ENCODE data around the gene ARL15.

Gene ARL15

GRCh38 chr5:54243483-54244080 is 66.8 kb downstream of the ARL15 start:
- ATAC-seq = no peak
- peak; percentile 23 for DNase-seq

DNA sequence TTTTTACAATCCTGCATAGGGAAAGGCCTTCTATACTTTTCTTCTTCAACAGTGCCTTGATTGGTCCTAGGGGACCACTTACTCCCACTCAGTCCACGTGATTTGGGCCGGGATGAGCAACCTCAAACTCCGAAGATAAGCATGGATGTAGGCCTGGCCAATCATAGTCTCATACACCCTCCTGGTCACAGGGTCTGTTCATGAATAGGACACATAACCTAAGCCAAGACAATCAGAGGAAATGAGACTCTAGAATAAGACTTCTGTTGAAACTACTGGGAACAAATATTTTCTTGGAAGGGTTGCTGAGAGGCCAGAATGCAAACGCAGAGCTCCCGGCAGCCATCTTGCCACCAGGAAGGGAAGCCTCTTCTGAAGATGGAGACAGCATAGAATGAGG is 68.1 kb downstream of the ARL15 start:
- no peak for DNase-seq

DNA sequence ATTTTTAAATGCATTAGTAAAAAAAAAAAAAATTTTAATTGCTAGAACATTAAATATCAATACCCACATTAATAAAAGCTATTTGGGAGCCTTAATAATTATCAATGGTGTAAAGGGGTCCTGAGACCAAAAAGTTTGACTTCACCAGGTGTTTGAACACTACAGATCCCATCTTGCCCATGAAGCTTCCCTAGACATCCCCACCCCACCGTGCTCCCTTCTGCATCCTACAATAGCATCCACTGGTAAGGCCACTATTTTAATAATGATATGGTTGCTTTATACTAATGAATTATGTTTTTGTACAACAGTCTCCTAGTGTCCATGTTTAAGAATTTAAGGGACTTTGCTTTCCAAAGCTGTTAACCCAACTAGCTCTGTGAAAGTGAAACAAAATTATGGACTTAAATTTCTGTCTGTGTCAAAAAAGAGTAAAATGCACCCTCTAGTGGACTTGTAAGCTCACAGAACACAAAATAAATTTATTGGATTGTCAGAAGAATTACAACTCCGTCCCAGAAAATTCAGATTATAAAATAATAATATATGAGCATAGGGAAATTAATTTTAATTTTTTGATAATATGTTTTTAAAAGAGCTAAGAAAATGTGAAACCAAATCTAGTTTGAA is 76.0 kb downstream of the ARL15 start:
- DNase-seq = no peak
- ATAC-seq = no peak

More for the DNA sequence above, 68.1 kb downstream of the ARL15 start:
- ATAC-seq = no peak

- no peak for ATAC-seq
- DNase-seq = no peak
Observed at GRCh38 chr5:54230936-54231685, 79.3 kb downstream of the ARL15 start.

DNA sequence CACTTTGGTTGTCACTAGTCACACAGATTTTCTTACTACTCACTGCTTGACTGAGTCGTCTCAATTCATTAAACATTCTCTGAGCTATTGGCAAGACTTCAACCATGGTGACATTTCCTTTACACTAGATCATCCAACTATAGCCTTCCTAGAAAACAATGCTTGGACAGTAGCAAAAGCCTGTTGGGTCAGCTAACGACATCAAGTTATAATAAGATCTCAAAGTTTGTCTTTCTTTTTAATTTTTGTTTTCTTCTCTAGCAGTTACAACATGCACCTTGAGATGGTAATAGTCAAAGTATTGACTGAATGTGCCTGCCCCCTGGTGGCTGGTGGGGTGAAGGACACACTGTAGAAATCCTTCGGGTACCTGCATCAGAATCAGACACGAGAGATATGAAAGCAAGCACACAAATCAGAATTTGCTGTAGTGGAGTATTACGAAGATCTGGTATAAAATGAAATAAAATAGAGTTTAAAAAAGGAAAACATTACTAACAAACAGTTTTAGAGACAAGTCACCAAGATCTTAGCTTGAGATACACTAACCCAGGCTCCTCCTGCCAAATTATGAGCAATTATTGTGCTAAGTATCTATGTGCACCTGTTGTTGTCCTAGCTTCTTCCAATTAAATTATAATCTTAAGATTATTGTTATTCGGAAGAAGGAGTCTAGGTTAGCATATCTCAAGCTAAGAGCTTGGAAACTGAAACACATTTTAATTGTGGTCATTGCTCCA is 81.2 kb downstream of the ARL15 start:
- ATAC-seq (peak; percentile 65), DNase-seq (peak; percentile 77)

DNA sequence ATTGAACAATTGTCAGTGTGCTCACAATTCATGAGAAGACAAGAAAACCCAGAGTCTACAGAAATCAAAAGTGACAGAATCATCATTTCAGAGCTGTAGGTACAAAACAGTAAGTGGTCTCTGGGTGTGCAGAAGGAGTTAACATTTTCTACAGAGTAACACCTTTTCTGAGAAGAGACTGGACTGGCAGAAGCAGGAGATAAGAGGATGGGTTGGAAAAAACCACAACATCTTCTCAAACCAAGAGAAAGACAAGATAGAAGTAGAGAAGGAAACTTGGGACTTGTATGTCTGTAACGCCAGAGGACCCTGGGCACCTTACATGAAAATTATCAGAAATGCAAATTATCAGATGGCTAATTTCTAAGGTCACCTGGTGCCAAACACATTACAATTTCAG is 82.6 kb downstream of the ARL15 start:
- no peak for DNase-seq
- no peak for ATAC-seq

DNA sequence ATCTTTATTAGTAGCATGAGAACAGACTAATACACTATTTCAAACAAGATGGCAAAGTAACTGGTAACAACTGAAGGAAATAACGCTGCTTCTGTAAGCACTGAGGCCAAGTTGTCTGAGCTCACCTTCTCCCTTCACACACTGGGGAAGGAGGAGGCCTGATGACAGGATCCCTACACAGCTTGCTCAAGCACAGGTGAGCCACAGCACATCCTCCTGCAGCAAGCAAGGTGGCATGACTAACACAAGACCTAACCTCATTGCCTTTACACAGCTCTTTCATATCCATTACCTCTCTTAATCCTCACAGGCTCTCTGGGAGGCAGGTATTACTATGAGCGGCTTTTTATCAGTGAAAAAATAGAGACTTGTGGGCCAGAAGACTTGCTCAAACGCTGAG is 83.3 kb downstream of the ARL15 start:
- DNase-seq (no peak), ATAC-seq (no peak)

DNA sequence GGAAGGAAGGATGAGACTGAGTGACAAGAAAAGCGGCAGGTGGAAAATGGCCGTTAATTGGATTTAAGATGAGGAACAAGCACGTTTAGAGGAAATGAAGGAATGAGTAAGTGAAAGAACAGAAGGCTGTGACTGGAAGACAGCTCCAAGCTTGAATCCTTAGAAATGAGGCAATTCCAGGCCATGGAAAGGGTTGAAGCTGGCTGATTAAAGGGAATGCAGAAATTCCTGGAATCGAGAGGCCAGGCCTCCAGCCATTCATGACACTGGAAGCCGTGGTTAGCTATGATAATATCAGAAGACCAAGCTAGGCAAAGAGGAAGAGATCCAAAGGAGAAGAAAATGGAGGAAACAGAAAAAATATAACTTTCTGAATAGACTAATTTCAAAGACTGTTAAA is 84.2 kb downstream of the ARL15 start:
- ATAC-seq (no peak), DNase-seq (no peak)

- DNase-seq (no peak), ATAC-seq (no peak)
Observed at GRCh38 chr5:54224103-54224826, 86.1 kb downstream of the ARL15 start.

DNA sequence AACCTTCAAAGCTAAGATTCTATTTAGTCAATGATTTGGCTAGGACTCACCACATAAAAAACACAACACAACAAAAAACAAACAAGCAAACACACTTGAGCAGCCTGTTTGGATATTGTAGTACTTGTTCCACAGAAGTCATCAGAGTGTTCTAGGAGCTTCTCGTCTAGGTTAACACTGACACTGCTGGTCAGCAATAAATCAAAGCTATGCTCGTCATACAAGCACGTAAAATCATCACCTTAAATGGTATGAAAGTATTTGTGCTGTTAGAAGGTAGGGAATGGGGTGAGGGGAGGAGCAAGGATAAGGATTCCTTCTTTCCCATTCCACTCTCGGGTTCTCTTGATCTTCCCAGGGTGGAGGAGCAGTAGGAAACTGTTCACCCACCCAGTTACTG is 88.0 kb downstream of the ARL15 start:
- no peak for DNase-seq
- no peak for ATAC-seq

GRCh38 chr5:54221135-54221534 is 89.2 kb downstream of the ARL15 start:
- DNase-seq (no peak), ATAC-seq (no peak)

DNA sequence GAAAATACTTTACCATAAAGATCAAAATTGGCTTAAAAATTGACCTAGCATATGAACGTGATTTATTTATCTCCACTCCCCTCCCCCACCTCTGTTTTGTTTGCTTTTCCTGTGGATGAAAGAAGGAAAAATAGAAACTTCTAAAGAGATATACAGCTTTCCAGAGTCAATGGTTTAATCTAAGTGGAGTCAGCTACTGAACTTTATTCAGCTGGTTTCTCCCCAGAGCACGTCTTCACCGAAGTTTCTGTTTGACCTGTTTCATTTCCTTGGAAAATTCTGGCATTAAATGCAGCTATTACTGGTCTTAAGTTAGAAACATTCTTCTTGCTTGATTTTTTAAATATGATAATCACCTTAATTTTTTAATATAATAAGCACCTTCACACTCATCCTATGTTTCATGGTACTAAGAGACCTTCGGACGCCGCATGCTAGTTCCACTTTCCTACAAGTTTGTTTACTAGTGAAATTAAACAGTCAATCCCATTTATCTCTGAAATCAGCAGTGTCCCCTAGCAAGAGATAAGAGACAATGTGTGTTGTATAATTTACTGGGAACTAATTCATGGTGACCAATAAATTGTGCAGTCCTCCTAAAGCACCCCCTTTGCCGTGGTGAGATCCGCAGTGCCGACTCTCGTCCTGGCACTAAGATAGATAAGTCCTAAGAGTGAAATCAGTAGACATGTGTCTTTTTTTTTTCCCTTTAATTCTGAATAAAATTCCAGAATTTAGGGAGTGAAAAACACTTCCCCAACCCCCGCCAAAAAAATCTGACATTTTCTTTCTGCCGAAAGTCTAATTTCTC is 89.9 kb downstream of the ARL15 start:
- DNase-seq (no peak), ATAC-seq (no peak)

DNA sequence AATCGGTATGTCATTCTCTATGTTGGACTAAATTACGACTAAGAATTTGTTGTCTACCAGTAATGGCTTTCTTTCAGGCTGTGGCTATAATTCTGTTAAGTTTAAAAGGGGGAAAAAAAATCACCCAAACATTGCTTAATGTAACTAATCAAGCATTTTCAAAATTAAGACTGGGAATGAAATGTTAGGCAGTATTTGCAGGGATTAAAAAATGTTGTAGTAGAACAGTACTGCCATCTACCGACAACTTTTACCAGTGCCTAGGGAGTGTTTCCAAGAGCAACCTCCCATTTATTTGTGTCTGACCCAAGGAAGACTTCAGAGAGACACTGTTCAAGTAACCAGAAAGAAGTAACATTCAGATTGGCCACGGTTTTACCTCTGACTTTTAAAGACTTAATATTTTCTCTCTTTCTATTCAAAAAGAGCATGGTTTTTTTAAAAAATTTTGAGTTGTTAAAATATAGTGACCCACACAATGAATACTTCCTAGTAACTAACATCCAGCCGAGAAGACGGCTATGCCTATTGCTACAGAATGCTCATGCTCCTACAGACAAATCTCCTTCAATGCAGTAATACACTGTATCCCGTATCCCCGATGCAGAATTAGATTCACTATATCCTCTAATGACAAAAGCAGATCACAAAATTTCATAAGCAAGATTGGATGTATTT is 92.4 kb downstream of the ARL15 start:
- peak; percentile 8 for DNase-seq
- no peak for ATAC-seq

GRCh38 chr5:54215233-54215736 is 95.1 kb downstream of the ARL15 start:
- ATAC-seq (no peak), DNase-seq (no peak)

DNA sequence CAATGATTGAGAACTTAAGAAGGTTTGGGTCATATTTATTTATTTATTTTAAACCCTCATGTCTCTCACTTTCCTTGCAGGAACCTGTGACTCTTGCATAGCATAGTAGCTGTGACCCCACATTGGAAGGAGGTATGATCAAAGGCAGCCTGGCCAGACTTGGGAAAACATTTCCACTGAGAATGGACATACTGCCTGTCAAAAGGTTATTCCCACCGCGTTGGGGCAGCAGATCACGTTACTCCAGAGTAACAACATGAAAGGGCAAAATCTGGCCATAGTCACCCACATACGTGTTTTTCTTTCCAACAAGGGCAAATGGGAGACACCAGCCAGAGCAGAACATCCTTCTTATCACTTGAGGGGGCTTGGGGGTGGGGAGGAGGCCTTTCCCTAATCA is 95.7 kb downstream of the ARL15 start:
- no peak for DNase-seq
- ATAC-seq = no peak

DNA sequence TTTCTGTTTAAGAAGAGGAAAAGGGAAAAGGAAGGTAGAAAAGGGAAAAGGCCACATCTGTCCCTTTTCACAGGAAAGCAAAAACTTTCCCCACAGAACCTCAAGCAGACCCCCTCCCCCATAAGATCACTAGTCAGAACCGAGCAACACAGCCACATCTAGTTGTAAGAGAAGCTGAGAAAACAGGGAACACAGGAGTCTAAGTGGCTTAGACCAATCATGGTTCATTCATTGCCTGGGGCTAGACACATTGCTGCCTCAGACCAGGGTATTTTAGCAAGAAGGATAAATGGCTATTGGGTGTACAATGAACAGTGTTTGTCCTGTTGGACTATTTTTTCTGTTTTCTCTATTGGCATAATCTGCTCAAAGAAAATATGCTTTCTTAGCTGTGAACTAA is 98.0 kb downstream of the ARL15 start:
- DNase-seq (no peak), ATAC-seq (no peak)

DNA sequence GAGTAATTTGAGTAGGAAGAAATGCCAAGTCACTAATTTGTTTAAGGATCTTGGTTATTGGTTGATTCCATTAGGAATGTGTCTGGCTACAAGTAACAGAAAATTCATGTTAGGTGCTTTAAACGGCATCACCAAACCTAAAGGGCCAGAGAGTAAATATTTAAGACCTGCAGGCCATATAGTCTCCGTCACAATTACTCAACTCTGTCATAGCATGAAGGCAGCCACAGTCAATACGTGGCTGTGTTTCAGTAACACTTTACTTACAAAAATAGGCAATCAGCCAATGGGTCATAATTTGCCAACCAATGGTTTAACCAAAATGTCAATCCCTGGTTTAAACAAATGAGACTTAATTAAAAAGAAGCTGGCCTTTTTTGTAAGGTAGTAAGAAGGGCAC is 98.5 kb downstream of the ARL15 start:
- no peak for ATAC-seq

DNA sequence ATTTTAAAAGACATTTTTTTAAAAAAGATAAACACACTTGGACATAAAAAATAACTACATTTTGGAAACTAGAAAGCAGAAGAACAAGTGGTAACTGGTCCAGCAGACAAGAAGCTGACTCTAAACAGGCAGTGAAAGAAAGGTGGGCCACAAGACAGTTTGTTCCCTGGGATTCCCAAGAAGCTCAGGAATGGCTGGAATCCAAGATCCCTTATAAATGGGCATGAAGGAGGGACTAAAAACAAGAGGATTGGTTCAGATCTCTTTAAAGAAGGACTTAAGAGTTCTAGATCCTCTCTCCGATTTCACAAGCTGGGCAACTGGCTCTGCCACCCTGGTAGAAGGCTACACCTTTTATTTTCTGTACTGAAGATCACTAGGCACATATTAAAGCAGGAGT is 102.8 kb downstream of the ARL15 start:
- no peak for ATAC-seq

More for the DNA sequence above, 98.5 kb downstream of the ARL15 start:
- DNase-seq = no peak

GRCh38 chr5:54206580-54207229 is 103.7 kb downstream of the ARL15 start:
- DNase-seq (no peak), ATAC-seq (no peak)

More for the DNA sequence above, 102.8 kb downstream of the ARL15 start:
- DNase-seq = no peak

- ATAC-seq (no peak), DNase-seq (no peak)
Observed at GRCh38 chr5:54205918-54206317, 104.5 kb downstream of the ARL15 start.
